ENCODE data around the gene PYM1.

Gene PYM1

DNA sequence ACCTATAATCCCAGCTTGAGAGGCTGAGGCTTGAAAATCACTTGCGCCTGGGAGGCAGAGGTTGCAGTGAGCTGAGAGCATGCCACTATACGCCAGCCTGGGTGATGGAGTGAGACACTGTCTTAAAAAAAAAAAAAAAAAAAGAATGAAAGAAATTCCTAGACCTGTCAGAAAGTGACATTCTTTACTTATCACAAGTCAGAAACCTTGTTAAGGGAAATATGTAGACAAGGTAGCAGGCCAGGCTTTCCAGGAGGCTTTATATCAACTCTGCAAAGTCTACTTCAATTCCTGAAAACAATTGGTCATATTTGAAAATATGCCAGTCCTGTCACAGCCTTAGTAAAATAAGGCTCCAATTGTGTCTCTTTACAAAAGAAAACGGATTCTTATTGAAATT, 65.8 kb downstream of the PYM1 start:
- no peak overlapping the region for H3K4me3 ChIP-seq (ENCODE audit: low read length)
- no peak for DNase-seq (ENCODE audit: low read depth)
- TF ChIP-seq, protein P1, sequence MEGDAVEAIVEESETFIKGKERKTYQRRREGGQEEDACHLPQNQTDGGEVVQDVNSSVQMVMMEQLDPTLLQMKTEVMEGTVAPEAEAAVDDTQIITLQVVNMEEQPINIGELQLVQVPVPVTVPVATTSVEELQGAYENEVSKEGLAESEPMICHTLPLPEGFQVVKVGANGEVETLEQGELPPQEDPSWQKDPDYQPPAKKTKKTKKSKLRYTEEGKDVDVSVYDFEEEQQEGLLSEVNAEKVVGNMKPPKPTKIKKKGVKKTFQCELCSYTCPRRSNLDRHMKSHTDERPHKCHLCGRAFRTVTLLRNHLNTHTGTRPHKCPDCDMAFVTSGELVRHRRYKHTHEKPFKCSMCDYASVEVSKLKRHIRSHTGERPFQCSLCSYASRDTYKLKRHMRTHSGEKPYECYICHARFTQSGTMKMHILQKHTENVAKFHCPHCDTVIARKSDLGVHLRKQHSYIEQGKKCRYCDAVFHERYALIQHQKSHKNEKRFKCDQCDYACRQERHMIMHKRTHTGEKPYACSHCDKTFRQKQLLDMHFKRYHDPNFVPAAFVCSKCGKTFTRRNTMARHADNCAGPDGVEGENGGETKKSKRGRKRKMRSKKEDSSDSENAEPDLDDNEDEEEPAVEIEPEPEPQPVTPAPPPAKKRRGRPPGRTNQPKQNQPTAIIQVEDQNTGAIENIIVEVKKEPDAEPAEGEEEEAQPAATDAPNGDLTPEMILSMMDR (conservative IDR thresholded peaks at IDR 0.05; ENCODE audit: low read depth, low read length), result no peak

DNA sequence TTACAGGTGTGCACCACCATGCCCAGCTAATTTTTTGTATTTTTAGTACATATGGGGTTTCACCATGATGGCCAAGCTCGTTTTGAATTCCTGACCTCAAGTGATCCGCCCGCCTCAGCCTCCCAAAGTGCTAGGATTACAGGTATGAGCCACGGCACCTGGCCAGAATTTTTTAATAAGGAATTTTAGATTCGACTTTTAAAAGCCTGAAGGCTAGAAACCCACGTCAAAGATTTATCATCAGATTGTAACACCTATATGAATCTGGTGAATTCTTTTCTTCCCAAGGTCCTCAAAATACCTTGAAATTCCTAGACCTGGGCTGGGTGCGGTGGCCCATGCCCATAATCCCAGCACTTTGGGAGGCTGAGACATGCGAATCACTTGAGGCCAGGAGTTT, 66.3 kb downstream of the PYM1 start:
- no peak for DNase-seq (ENCODE audit: low read depth)
- H3K4me3 ChIP-seq (ENCODE audit: low read length), result no peak overlapping the region
- TF ChIP-seq, protein P1 (conservative IDR thresholded peaks at IDR 0.05; ENCODE audit: low read depth, low read length), result no peak

DNA sequence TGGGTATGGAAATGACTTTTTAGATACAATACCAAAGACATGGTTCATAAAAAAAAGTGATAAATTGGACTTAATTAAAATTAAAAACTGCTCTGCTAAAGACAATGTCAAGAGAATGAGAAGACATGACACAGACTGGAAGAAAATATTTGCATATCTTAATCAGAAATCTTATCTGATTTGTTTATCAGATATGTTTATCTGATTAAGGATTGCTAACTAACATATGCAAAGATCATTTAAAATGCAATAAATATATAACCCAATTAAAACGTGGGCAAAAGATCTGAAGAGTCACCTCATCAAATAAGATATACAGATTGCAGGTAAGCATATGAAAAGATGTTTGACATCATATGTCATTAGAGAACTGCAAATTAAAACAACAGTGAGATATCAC, 75.0 kb downstream of the PYM1 start:
- no peak overlapping the region for H3K4me3 ChIP-seq (ENCODE audit: low read length)
- no peak for DNase-seq (ENCODE audit: low read depth)
- TF ChIP-seq, protein P1 (conservative IDR thresholded peaks at IDR 0.05; ENCODE audit: low read depth, low read length), result no peak

Measured in retinal pigment epithelial cell (primary cell).